Sigmoid colon (tissue), 7 donors: ENCODE data around the gene FOXC1. TPM values are rescaled to one million over a fixed set of nuclear protein-coding genes. Genes with fewer than 3 reads are reported as not detected.

Experiments used
- DNase-seq: peaks from one replicate; pipeline ENCODE4 v3.0.0-alpha.2; 2019
- H3K27ac ChIP-seq, 4 donors: fragments of 200-600 bp; sonication (generic); one replicate each; pipeline ENCODE4 v1.5.1; 2016 to 2019; ENCODE audit warnings: mild to moderate bottlenecking in 1 of 4
- H3K27me3 ChIP-seq, 3 donors: fragments of 200-600 bp; sonication (generic); one replicate each; pipeline ENCODE4 v1.5.1; 2019; ENCODE audit warnings: mild to moderate bottlenecking in 1 of 3
- H3K36me3 ChIP-seq, 4 donors: fragments of 200-600 bp; sonication (generic); one replicate each; pipeline ENCODE4 v1.5.1; 2016 to 2019
- H3K4me1 ChIP-seq, 4 donors: fragments of 200-600 bp; sonication (generic); one replicate each; pipeline ENCODE4 v1.5.1; 2017 to 2019
- H3K4me3 ChIP-seq, 4 donors: fragments of 200-600 bp; sonication (generic); one replicate each; pipeline ENCODE4 v1.5.1; 2017 to 2019; ENCODE audit warnings: mild to moderate bottlenecking in 2 of 4, moderate library complexity in 1 of 4
- H3K9me3 ChIP-seq, 4 donors: fragments of 200-600 bp in 3 of 4; sonication (generic) in 3 of 4; one replicate each; pipeline versions ENCODE4 v1.5.1 to v1.6.1; 2013 to 2019
- CTCF ChIP-seq, 4 experiments: fragments of 450-650 bp in 3 of 4; fragments of 200-600 bp in 1 of 4; IDR thresholded peaks; one replicate each; pipeline ENCODE4 v1.5.1; 2016 to 2019; ENCODE audit warnings: antibody characterized with exemption in 4 of 4, mild to moderate bottlenecking in 3 of 4, moderate library complexity in 2 of 4
- EP300 ChIP-seq, 4 donors: sonication (generic); formaldehyde crosslinking; IDR thresholded peaks; one replicate each; pipeline ENCODE4 v1.6.1; 2017; ENCODE audit warnings: antibody characterized with exemption in 4 of 4
- POLR2A ChIP-seq, 2 donors: fragments of 450-650 bp; IDR thresholded peaks; one replicate each; pipeline ENCODE4 v1.6.1; 2016; ENCODE audit warnings: antibody characterized with exemption in 2 of 2, mild to moderate bottlenecking in 2 of 2, moderate library complexity in 2 of 2
- POLR2AphosphoS5 ChIP-seq, 4 donors: sonication (generic); formaldehyde crosslinking; IDR thresholded peaks; one replicate each; pipeline ENCODE4 v1.6.1; 2017; ENCODE audit warnings: antibody characterized with exemption in 4 of 4
- WGBS, 2 donors: extraction: QIAGEN DNeasy Blood & Tissue Kit; methylation state at CpG; one replicate each; pipeline ENCODE4 v1.1.7; 2013; 5-methylcytosine and 5-hydroxymethylcytosine counted together
- intact Hi-C: fragments of 100-400 bp; cut with DNase I; formaldehyde crosslinking; loops from one replicate; pipeline ENCODE4 v1.15.1; 2023
- polyA plus RNA-seq, 3 donors: library from polyadenylated mRNA; stranded (reverse); fragments of 200-250 nt; gene quantifications; one replicate each; pipeline ENCODE4 v1.2.3, GENCODE V29; 2013
- total RNA-seq, 4 donors: library from RNA; depleted of rRNA; stranded (reverse); fragments of >200 nt; gene quantifications; one replicate each; pipeline ENCODE4 v1.1.0, GENCODE V29; 2016
- donor health status: healthy with polysubstance abuse.
- donor health status: Bipolar disorder and iron deficiency.
- donor health status: healthy.

FOXC1 gene
- total RNA-seq = 1 to 10 TPM; 1.5 to 3.0 (median 1.8) TPM
- under 1 TPM in 2 of 3 donors, not detected in 1; 0.60 to 0.70 TPM for polyA plus RNA-seq

DNA sequence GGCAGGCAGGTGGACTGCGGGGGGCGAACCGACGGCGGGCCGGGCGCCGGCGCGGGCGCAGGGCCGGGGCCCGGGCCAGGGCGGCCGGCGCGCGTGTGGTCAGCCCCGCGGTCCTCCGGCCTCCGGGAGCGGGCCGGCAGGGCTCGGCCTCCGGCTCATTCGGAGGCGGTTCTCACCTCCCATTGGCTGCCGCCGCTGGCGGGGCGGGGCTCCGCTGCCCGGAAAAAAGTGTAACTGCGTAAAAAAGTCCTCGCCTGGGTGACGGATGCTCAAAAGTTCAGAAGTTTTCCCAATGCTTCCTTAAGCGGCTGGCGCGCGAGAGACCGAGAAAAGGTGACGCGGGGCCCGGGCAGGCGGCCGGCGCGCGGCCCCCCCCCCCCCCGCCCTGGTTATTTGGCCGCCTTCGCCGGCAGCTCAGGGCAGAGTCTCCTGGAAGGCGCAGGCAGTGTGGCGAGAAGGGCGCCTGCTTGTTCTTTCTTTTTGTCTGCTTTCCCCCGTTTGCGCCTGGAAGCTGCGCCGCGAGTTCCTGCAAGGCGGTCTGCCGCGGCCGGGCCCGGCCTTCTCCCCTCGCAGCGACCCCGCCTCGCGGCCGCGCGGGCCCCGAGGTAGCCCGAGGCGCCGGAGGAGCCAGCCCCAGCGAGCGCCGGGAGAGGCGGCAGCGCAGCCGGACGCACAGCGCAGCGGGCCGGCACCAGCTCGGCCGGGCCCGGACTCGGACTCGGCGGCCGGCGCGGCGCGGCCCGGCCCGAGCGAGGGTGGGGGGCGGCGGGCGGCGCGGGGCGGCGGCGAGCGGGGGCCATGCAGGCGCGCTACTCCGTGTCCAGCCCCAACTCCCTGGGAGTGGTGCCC, at the start of gene FOXC1:
FOXC1 (plus strand) TSS at position 268 of the 849 bp plus-strand sequence; CDS start at position 799, 531 bp downstream.
- peak within 1 kb of the TSS; percentile 29 to 62 (median 52) for H3K4me3 ChIP-seq
- DNase-seq = peak; percentile 86
- TF ChIP-seq POLR2A (IDR thresholded peaks at IDR 0.05) (no peak), POLR2AphosphoS5 (IDR thresholded peaks at IDR 0.05) (peak in 3 of 4 donors; percentile 52 to 71 (median 60))
- intact Hi-C loops = loop anchor here (2.0 to 5.0 kb wide), 2 partner anchors 13 to 637 kb away; partner anchors contain the start of gene GMDS
- no peaks in the 10 kb centered on the region for H3K9me3 ChIP-seq
- H3K27me3 ChIP-seq = peaks cover 89 to 92% (median 89%) of the 10 kb centered on the region in 3 donors
- WGBS, 2 donors = 1% methylated on average over 115 of the region's 115 CpGs
- no peaks in the 10 kb centered on the region for H3K36me3 ChIP-seq
- H3K27ac ChIP-seq = peak within 1 kb of the TSS; percentile 58 to 97 (median 68)
- peaks cover 0 to 75% (median 51%) of the 10 kb centered on the region in 4 donors for H3K4me1 ChIP-seq

- no peak overlapping the region for H3K27ac ChIP-seq
- intact Hi-C loops = no loop called here
- no peak overlapping the region for H3K4me3 ChIP-seq
- no peaks in the 10 kb centered on the region for H3K4me1 ChIP-seq
- no peak for TF ChIP-seq CTCF (IDR thresholded peaks at IDR 0.05)
- no peak for TF ChIP-seq POLR2AphosphoS5 (IDR thresholded peaks at IDR 0.05)
- no peak for TF ChIP-seq POLR2A (IDR thresholded peaks at IDR 0.05)
- no peak for TF ChIP-seq EP300 (IDR thresholded peaks at IDR 0.05)
- H3K9me3 ChIP-seq = no peaks in the 10 kb centered on the region
- H3K27me3 ChIP-seq = no peaks in the 10 kb centered on the region
- WGBS, 2 donors = 88 to 90% methylated on average over 4 of the region's 4 CpGs
- no peak for DNase-seq
- no peaks in the 10 kb centered on the region for H3K36me3 ChIP-seq
Measured at GRCh38 chr6:1560281-1561058, 49.2 kb upstream of the FOXC1 start.

DNA sequence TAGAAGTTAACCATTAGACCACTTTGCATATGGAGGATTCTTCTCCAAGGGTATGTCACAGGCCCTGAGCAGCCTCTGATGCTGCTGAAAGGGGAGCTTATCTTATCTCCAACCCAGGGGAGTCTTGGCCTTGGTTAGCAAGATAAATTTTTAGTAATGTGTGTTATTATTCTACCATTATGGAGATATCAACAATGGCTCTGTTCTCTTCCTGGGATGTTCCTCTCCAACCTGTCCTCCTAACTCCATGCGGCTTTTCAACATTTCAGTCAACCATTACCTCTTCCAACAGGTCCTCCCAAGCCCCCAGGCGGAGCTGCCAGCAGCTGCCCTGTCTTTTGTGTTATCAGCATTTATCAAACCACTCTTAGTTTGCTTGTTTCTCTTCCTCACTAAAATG, 48.4 kb upstream of the FOXC1 start:
- intact Hi-C loops = no loop called here
- no peaks in the 10 kb centered on the region for H3K36me3 ChIP-seq
- no peak for DNase-seq
- H3K9me3 ChIP-seq = no peaks in the 10 kb centered on the region
- no peak overlapping the region for H3K27ac ChIP-seq
- TF ChIP-seq POLR2AphosphoS5 (IDR thresholded peaks at IDR 0.05) (no peak), POLR2A (IDR thresholded peaks at IDR 0.05) (no peak), EP300 (IDR thresholded peaks at IDR 0.05) (no peak), CTCF (IDR thresholded peaks at IDR 0.05) (no peak)
- no peaks in the 10 kb centered on the region for H3K27me3 ChIP-seq
- H3K4me1 ChIP-seq = no peaks in the 10 kb centered on the region
- H3K4me3 ChIP-seq = no peak overlapping the region
- WGBS, 2 donors = 76 to 88% methylated on average over 2 of the region's 2 CpGs

DNA sequence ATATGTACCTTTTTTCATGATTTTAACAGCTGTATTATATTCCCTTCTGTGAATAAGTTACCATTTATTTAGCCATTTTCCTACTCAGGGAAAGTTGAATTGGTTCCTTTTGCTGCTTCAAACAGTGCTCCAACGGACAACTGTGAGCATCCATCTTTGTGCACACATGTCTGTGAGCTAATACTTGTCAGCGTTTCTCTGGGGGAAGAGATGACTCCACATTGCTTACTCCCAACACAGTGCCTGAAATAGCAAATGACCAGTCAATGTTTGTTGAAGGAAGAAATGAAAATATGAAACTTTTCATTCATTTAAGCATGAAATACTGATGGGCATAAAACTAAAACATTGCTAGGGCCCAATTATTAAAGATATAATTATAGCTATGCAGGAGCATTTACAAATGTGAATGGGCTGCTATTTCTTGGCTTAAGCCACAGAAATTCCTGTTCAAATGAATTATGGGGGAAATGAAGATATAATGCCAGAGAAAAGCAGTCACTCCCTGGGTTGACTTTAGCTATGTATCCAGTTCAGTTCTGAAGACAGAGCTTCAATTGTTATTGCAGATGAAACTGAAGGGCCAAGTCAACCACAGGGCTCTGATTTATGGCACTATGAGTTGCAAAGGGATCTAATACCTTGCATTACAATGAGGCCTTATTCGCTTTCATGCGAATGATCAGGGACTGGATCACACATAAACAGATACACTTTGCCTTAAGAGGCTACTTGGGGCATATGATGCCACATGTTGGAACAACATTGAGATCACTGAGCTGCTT, 47.4 kb upstream of the FOXC1 start:
- no peaks in the 10 kb centered on the region for H3K36me3 ChIP-seq
- H3K4me3 ChIP-seq = no peak overlapping the region
- no peaks in the 10 kb centered on the region for H3K4me1 ChIP-seq
- DNase-seq = no peak
- no peaks in the 10 kb centered on the region for H3K9me3 ChIP-seq
- TF ChIP-seq POLR2AphosphoS5 (IDR thresholded peaks at IDR 0.05) (no peak), CTCF (IDR thresholded peaks at IDR 0.05) (no peak), POLR2A (IDR thresholded peaks at IDR 0.05) (no peak), EP300 (IDR thresholded peaks at IDR 0.05) (no peak)
- intact Hi-C loops = no loop called here
- no peak overlapping the region for H3K27ac ChIP-seq
- H3K27me3 ChIP-seq = no peaks in the 10 kb centered on the region
- 89 to 91% methylated on average over 4 of the region's 4 CpGs for WGBS, 2 donors
